ENCODE results near the gene SERPINA12. TPM values are rescaled to one million over a fixed set of nuclear protein-coding genes. Genes with fewer than 3 reads are reported as not detected.

The SERPINA12 gene
- total and polyA plus RNA-seq, 2 of the 13 experiments (the other 11 are each of a cell fraction or from before 2014, with no cell fraction given): 0.08 TPM; not detected in 1

DNA sequence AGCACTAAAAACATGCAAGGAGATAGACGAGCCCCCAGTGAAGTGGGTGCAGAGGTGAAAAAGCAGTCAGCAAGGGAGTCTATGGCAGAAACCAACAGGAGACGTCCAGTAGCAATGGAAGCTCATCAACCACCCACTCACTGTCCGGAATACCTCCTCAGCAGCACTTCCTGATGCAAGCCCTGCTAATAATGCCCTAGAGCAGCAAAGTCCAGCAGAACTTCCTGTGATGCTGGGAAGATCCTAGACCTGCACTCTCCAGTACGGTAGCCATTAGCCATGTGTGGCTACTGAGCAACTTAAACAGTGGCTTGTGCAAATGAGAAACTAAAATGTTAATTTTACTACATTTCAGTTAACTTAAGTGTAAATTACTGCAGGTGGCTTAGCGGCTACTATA lies 44.2 kb downstream of the SERPINA12 start (continued):
- TF ChIP-seq, protein P1, sequence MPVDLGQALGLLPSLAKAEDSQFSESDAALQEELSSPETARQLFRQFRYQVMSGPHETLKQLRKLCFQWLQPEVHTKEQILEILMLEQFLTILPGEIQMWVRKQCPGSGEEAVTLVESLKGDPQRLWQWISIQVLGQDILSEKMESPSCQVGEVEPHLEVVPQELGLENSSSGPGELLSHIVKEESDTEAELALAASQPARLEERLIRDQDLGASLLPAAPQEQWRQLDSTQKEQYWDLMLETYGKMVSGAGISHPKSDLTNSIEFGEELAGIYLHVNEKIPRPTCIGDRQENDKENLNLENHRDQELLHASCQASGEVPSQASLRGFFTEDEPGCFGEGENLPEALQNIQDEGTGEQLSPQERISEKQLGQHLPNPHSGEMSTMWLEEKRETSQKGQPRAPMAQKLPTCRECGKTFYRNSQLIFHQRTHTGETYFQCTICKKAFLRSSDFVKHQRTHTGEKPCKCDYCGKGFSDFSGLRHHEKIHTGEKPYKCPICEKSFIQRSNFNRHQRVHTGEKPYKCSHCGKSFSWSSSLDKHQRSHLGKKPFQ (CRISPR knock-in tag; IDR thresholded peaks at IDR 0.05; ENCODE audit: insufficient replicate concordance): no peak
- TF ChIP-seq, protein P2, sequence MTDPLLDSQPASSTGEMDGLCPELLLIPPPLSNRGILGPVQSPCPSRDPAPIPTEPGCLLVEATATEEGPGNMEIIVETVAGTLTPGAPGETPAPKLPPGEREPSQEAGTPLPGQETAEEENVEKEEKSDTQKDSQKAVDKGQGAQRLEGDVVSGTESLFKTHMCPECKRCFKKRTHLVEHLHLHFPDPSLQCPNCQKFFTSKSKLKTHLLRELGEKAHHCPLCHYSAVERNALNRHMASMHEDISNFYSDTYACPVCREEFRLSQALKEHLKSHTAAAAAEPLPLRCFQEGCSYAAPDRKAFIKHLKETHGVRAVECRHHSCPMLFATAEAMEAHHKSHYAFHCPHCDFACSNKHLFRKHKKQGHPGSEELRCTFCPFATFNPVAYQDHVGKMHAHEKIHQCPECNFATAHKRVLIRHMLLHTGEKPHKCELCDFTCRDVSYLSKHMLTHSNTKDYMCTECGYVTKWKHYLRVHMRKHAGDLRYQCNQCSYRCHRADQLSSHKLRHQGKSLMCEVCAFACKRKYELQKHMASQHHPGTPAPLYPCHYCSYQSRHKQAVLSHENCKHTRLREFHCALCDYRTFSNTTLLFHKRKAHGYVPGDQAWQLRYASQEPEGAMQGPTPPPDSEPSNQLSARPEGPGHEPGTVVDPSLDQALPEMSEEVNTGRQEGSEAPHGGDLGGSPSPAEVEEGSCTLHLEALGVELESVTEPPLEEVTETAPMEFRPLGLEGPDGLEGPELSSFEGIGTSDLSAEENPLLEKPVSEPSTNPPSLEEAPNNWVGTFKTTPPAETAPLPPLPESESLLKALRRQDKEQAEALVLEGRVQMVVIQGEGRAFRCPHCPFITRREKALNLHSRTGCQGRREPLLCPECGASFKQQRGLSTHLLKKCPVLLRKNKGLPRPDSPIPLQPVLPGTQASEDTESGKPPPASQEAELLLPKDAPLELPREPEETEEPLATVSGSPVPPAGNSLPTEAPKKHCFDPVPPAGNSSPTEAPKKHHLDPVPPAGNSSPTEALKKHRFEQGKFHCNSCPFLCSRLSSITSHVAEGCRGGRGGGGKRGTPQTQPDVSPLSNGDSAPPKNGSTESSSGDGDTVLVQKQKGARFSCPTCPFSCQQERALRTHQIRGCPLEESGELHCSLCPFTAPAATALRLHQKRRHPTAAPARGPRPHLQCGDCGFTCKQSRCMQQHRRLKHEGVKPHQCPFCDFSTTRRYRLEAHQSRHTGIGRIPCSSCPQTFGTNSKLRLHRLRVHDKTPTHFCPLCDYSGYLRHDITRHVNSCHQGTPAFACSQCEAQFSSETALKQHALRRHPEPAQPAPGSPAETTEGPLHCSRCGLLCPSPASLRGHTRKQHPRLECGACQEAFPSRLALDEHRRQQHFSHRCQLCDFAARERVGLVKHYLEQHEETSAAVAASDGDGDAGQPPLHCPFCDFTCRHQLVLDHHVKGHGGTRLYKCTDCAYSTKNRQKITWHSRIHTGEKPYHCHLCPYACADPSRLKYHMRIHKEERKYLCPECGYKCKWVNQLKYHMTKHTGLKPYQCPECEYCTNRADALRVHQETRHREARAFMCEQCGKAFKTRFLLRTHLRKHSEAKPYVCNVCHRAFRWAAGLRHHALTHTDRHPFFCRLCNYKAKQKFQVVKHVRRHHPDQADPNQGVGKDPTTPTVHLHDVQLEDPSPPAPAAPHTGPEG (CRISPR knock-in tag; IDR thresholded peaks at IDR 0.05): no peak
- TF ChIP-seq ZNF331 (CRISPR knock-in tag; IDR thresholded peaks at IDR 0.05): peak; percentile 22; the same call in 1 of the 2 replicates
- TF ChIP-seq ZNF773 (CRISPR knock-in tag; IDR thresholded peaks at IDR 0.05; ENCODE audit: borderline replicate concordance): no peak
- TF ChIP-seq ZC3H13 (CRISPR knock-in tag; IDR thresholded peaks at IDR 0.05): no peak
- TF ChIP-seq GPN1 (CRISPR knock-in tag; IDR thresholded peaks at IDR 0.05; ENCODE audit: borderline replicate concordance): no peak
- TF ChIP-seq, protein P3, sequence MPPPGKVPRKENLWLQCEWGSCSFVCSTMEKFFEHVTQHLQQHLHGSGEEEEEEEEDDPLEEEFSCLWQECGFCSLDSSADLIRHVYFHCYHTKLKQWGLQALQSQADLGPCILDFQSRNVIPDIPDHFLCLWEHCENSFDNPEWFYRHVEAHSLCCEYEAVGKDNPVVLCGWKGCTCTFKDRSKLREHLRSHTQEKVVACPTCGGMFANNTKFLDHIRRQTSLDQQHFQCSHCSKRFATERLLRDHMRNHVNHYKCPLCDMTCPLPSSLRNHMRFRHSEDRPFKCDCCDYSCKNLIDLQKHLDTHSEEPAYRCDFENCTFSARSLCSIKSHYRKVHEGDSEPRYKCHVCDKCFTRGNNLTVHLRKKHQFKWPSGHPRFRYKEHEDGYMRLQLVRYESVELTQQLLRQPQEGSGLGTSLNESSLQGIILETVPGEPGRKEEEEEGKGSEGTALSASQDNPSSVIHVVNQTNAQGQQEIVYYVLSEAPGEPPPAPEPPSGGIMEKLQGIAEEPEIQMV (CRISPR knock-in tag; IDR thresholded peaks at IDR 0.05; ENCODE audit: low read depth): no peak
- TF ChIP-seq, protein P4, sequence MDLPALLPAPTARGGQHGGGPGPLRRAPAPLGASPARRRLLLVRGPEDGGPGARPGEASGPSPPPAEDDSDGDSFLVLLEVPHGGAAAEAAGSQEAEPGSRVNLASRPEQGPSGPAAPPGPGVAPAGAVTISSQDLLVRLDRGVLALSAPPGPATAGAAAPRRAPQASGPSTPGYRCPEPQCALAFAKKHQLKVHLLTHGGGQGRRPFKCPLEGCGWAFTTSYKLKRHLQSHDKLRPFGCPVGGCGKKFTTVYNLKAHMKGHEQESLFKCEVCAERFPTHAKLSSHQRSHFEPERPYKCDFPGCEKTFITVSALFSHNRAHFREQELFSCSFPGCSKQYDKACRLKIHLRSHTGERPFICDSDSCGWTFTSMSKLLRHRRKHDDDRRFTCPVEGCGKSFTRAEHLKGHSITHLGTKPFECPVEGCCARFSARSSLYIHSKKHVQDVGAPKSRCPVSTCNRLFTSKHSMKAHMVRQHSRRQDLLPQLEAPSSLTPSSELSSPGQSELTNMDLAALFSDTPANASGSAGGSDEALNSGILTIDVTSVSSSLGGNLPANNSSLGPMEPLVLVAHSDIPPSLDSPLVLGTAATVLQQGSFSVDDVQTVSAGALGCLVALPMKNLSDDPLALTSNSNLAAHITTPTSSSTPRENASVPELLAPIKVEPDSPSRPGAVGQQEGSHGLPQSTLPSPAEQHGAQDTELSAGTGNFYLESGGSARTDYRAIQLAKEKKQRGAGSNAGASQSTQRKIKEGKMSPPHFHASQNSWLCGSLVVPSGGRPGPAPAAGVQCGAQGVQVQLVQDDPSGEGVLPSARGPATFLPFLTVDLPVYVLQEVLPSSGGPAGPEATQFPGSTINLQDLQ (CRISPR knock-in tag; IDR thresholded peaks at IDR 0.05): no peak
- TF ChIP-seq FLYWCH1 (CRISPR knock-in tag; IDR thresholded peaks at IDR 0.05): no peak
- no peak for TF ChIP-seq ZNF335 (CRISPR knock-in tag; IDR thresholded peaks at IDR 0.05)
- TF ChIP-seq ZNF713 (CRISPR knock-in tag; IDR thresholded peaks at IDR 0.05): no peak
- TF ChIP-seq, protein P5, sequence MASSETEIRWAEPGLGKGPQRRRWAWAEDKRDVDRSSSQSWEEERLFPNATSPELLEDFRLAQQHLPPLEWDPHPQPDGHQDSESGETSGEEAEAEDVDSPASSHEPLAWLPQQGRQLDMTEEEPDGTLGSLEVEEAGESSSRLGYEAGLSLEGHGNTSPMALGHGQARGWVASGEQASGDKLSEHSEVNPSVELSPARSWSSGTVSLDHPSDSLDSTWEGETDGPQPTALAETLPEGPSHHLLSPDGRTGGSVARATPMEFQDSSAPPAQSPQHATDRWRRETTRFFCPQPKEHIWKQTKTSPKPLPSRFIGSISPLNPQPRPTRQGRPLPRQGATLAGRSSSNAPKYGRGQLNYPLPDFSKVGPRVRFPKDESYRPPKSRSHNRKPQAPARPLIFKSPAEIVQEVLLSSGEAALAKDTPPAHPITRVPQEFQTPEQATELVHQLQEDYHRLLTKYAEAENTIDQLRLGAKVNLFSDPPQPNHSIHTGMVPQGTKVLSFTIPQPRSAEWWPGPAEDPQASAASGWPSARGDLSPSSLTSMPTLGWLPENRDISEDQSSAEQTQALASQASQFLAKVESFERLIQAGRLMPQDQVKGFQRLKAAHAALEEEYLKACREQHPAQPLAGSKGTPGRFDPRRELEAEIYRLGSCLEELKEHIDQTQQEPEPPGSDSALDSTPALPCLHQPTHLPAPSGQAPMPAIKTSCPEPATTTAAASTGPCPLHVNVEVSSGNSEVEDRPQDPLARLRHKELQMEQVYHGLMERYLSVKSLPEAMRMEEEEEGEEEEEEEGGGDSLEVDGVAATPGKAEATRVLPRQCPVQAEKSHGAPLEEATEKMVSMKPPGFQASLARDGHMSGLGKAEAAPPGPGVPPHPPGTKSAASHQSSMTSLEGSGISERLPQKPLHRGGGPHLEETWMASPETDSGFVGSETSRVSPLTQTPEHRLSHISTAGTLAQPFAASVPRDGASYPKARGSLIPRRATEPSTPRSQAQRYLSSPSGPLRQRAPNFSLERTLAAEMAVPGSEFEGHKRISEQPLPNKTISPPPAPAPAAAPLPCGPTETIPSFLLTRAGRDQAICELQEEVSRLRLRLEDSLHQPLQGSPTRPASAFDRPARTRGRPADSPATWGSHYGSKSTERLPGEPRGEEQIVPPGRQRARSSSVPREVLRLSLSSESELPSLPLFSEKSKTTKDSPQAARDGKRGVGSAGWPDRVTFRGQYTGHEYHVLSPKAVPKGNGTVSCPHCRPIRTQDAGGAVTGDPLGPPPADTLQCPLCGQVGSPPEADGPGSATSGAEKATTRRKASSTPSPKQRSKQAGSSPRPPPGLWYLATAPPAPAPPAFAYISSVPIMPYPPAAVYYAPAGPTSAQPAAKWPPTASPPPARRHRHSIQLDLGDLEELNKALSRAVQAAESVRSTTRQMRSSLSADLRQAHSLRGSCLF (CRISPR knock-in tag; IDR thresholded peaks at IDR 0.05; ENCODE audit: borderline replicate concordance): 0 out of 2 replicates have a peak, but pooled peaks have one; percentile 6
- no peak for TF ChIP-seq ETV6 (CRISPR knock-in tag; conservative IDR thresholded peaks at IDR 0.05)

Data from HepG2 (cell line).